Endothelial cell of umbilical vein (primary cell): ENCODE results near the gene SH3TC1. TPM values are rescaled to one million over a fixed set of nuclear protein-coding genes. Genes with fewer than 3 reads are reported as not detected.

ENCODE experiments used
- BruUV-seq: library from RNA; stranded (reverse); fragments of 400-500 nt; replicated peaks from 2 replicates; lab custom pipeline; 2021; lab: Mats Ljungman, UMichigan
- CTCF ChIA-PET: fragments of 300-600, 350-600 bp; sonication (Branson Sonifier 250); formaldehyde crosslinking; loops from one replicate; lab custom pipeline; 2021; ENCODE audit warnings: antibody characterized with exemption, inconsistent platforms; lab: Charles Lee
- POLR2A ChIA-PET: fragments of 300-600, 350-600 bp; sonication (Branson Sonifier 250); formaldehyde crosslinking; loops from one replicate; lab custom pipeline; 2021; ENCODE audit warnings: antibody characterized with exemption, inconsistent platforms; lab: Charles Lee
- DNase-seq: peaks from one replicate; pipeline ENCODE4 v3.0.0-alpha.2; 2011; ENCODE audit warnings: low read depth, low spot score
- FAIRE-seq: peaks from 2 replicates; lab custom pipeline; 2011; peaks lifted over from hg19 to GRCh38; lab: Jason Lieb, UNC
- H2AFZ ChIP-seq: 2 replicates; pipeline ENCODE4 v1.6.0; 2012; ENCODE audit warnings: low read depth, low read length, control low read depth, inconsistent platforms
- H3K27ac ChIP-seq: 2 replicates; pipeline ENCODE4 v1.5.1; 2011; ENCODE audit warnings: low read depth, mild to moderate bottlenecking, control low read depth, low read length, moderate library complexity; ENCODE audit not compliant: insufficient read depth
- H3K27me3 ChIP-seq, 2 experiments: 2 replicates each; pipeline versions ENCODE4 v1.6.0 to v1.6.1; 2011; ENCODE audit warnings: low read length in 2 of 2, mixed read lengths in 1 of 2; ENCODE audit not compliant: control insufficient read depth in 2 of 2, insufficient read depth in 2 of 2
- H3K36me3 ChIP-seq, 2 experiments: 2 replicates in 1 of 2; 3 replicates in 1 of 2; pipeline ENCODE4 v1.5.1; 2011; ENCODE audit warnings: low read length in 2 of 2, mild to moderate bottlenecking in 1 of 2, moderate library complexity in 1 of 2; ENCODE audit not compliant: control insufficient read depth in 2 of 2, insufficient read depth in 2 of 2; ENCODE audit errors: extremely low read depth in 1 of 2
- H3K4me1 ChIP-seq: 3 replicates; pipeline ENCODE4 v1.5.1; 2011; ENCODE audit warnings: mild to moderate bottlenecking, low read length; ENCODE audit not compliant: control insufficient read depth, insufficient read depth; ENCODE audit errors: extremely low read depth
- H3K4me2 ChIP-seq: 2 replicates; pipeline ENCODE4 v1.6.1; 2011; ENCODE audit warnings: low read length, control low read depth, mixed read lengths; ENCODE audit not compliant: insufficient read depth
- H3K4me3 ChIP-seq, 3 experiments: fragments of 200-600 bp in 1 of 3; sonication (generic), shearing (Covaris generic) in 1 of 3; replicated peaks in 1 of 3; 2 replicates each; pipeline ENCODE4 v1.5.1; 2011 to 2016; ENCODE audit warnings: control low read depth in 3 of 3, low read length in 3 of 3, mild to moderate bottlenecking in 2 of 3, inconsistent platforms in 1 of 3, low read depth in 1 of 3, moderate library complexity in 1 of 3; ENCODE audit not compliant: insufficient read depth in 1 of 3
- H3K79me2 ChIP-seq: 2 replicates; pipeline ENCODE4 v1.6.0; 2012; ENCODE audit warnings: low read length, inconsistent platforms; ENCODE audit not compliant: control insufficient read depth, insufficient read depth
- H3K9ac ChIP-seq: replicated peaks from 2 replicates; pipeline ENCODE3; 2011; ENCODE audit warnings: low read length, control low read depth; ENCODE audit not compliant: insufficient read depth; ENCODE audit errors: extremely low read depth
- H3K9me1 ChIP-seq: replicated peaks from 3 replicates; pipeline ENCODE4 v1.6.0; 2011; ENCODE audit warnings: mild to moderate bottlenecking, low read length; ENCODE audit not compliant: control insufficient read depth, insufficient read depth; ENCODE audit errors: extremely low read depth
- H3K9me3 ChIP-seq: replicated peaks from 2 replicates; pipeline ENCODE4 v1.5.1; 2012; ENCODE audit warnings: low read length, inconsistent platforms; ENCODE audit not compliant: control insufficient read depth, insufficient read depth
- H4K20me1 ChIP-seq: replicated peaks from 2 replicates; pipeline ENCODE3; 2011; ENCODE audit warnings: mild to moderate bottlenecking, low read length; ENCODE audit not compliant: control insufficient read depth, insufficient read depth; ENCODE audit errors: extremely low read depth
- CTCF ChIP-seq, 2 donors: IDR thresholded peaks; 1 replicate in 1 of 2; 2 replicates in 1 of 2; pipeline ENCODE4 v1.5.1; 2011; ENCODE audit warnings: low read length in 2 of 2, mild to moderate bottlenecking in 2 of 2, moderate library complexity in 2 of 2, control low read depth in 1 of 2, inconsistent platforms in 1 of 2, low read depth in 1 of 2; ENCODE audit not compliant: insufficient read depth in 1 of 2; ENCODE audit errors: extremely low read depth in 1 of 2
- EZH2 ChIP-seq: IDR thresholded peaks from 2 replicates; pipeline ENCODE4 v1.6.1; 2012; ENCODE audit warnings: borderline replicate concordance, low read depth, mild to moderate bottlenecking, moderate library complexity, low read length, inconsistent platforms; ENCODE audit not compliant: severe bottlenecking
- FOS ChIP-seq: IDR thresholded peaks from 2 replicates; pipeline ENCODE4 v1.6.1; 2011; ENCODE audit warnings: mild to moderate bottlenecking, low read length, moderate library complexity, borderline replicate concordance; ENCODE audit not compliant: insufficient read depth
- GATA2 ChIP-seq: IDR thresholded peaks from 2 replicates; pipeline ENCODE4 v1.7.0; 2011; ENCODE audit warnings: low read depth, mild to moderate bottlenecking, moderate library complexity, mixed read lengths, low read length; ENCODE audit not compliant: insufficient read length, insufficient read depth
- JUN ChIP-seq: IDR thresholded peaks from 2 replicates; pipeline ENCODE4 v1.6.1; 2011; ENCODE audit warnings: borderline replicate concordance, low read depth; ENCODE audit not compliant: insufficient read length, insufficient read depth
- MAX ChIP-seq: IDR thresholded peaks from 2 replicates; pipeline ENCODE4 v1.6.1; 2011; ENCODE audit not compliant: insufficient read depth, insufficient read length
- MYC ChIP-seq: IDR thresholded peaks from one replicate; pipeline ENCODE4 v1.6.1; 2011; ENCODE audit warnings: mild to moderate bottlenecking, low read depth, low read length
- POLR2A ChIP-seq: IDR thresholded peaks from 2 replicates; pipeline ENCODE4 v1.6.1; 2012; ENCODE audit warnings: low read depth, mild to moderate bottlenecking, control low read depth, low read length
- POLR2AphosphoS5 ChIP-seq: IDR thresholded peaks from 2 replicates; pipeline ENCODE4 v1.6.1; 2012; ENCODE audit warnings: low read depth, mild to moderate bottlenecking, control low read depth, low read length, moderate library complexity; ENCODE audit not compliant: insufficient read depth
- dilution Hi-C: fragments of 300-500 bp; cut with MboI; formaldehyde crosslinking; loops from one replicate; pipeline ENCODE4 v1.15.0; 2019; ENCODE audit warnings: low sequenced_read_pairs; ENCODE audit not compliant: extremely low pct_ligation_motif_present
- intact Hi-C: fragments of 100-400 bp; cut with micrococcal nuclease; formaldehyde crosslinking; loops from one replicate; pipeline ENCODE4 v1.10.0; 2022
- polyA plus RNA-seq, 4 experiments: library from polyadenylated mRNA; depleted of rRNA in 3 of 4; stranded (reverse) in 3 of 4; unstranded in 1 of 4; fragments of >200 nt; gene quantifications; 2 replicates each; pipeline versions ENCODE4 v1.2.1 to v1.2.3, GENCODE V29; 2011 to 2012; ENCODE audit warnings: missing spikeins in 1 of 4
- total RNA-seq: library from RNA; stranded (reverse); gene quantifications from 2 replicates; pipeline ENCODE4 v1.2.3, GENCODE V29; 2021

SH3TC1 gene
- total and polyA plus RNA-seq, 2 donors (not counting 3 experiments of a cell fraction or from before 2014, with no cell fraction given) = 96.5 to 192 TPM

GRCh38 chr4:8231551-8232049 lies 32.5 kb downstream of the SH3TC1 start:
- TF ChIP-seq MAX = no peak
- TF ChIP-seq EZH2 = no peak
- no peak for TF ChIP-seq POLR2A
- TF ChIP-seq JUN = no peak
- H3K79me2 ChIP-seq = peaks cover 12% of the 10 kb centered on the region
- H3K27me3 ChIP-seq = no peaks in the 10 kb centered on the region
- FAIRE-seq = no peak
- no peak overlapping the region for H3K9ac ChIP-seq
- CTCF ChIA-PET = interaction anchor here (0.8 to 1.7 kb wide), 2 partner anchors 11 to 55 kb away, joined by 4 to 7 read pairs; no protein-coding TSS in a partner anchor
- H4K20me1 ChIP-seq = no peaks in the 10 kb centered on the region
- DNase-seq = no peak
- intact Hi-C loops = no loop called here
- H3K9me1 ChIP-seq = no peaks in the 10 kb centered on the region
- POLR2A ChIA-PET = no interaction called here
- H3K36me3 ChIP-seq = peaks cover 34 to 83% of the 10 kb centered on the region in 2 experiments
- BruUV-seq = no TSS peak
- H3K9me3 ChIP-seq = no peaks in the 10 kb centered on the region
- dilution Hi-C loops = no loop called here
- H3K4me3 ChIP-seq = no peak overlapping the region
- no peak overlapping the region for H3K27ac ChIP-seq
- H3K4me2 ChIP-seq = no peak overlapping the region
- peaks cover 6% of the 10 kb centered on the region for H3K4me1 ChIP-seq
- H2AFZ ChIP-seq = no peak overlapping the region

- BruUV-seq = no TSS peak
- CTCF ChIA-PET = interaction anchor here (1.1 to 1.7 kb wide), 2 partner anchors 10 to 56 kb away, joined by 3 to 7 read pairs; no protein-coding TSS in a partner anchor
- Histone ChIP-seq H4K20me1 (no peaks in the 10 kb centered on the region), H3K4me3 (no peak overlapping the region), H3K4me2 (no peak overlapping the region), H3K9ac (no peak overlapping the region), H3K36me3 (peaks cover 35 to 83% of the 10 kb centered on the region in 2 experiments), H3K27ac (no peak overlapping the region), H2AFZ (no peak overlapping the region), H3K27me3 (no peaks in the 10 kb centered on the region), H3K79me2 (peaks cover 12% of the 10 kb centered on the region), H3K9me1 (no peaks in the 10 kb centered on the region), H3K4me1 (peaks cover 6% of the 10 kb centered on the region), H3K9me3 (no peaks in the 10 kb centered on the region)
- TF ChIP-seq JUN (no peak), EZH2 (no peak), MYC (no peak), GATA2 (no peak), POLR2A (no peak), CTCF (IDR thresholded peaks at IDR 0.05; ENCODE audit: extremely low read depth in 1 of 2, insufficient read depth in 1 of 2, low read depth in 1 of 2, low read length in 2 of 2) (no peak), FOS (no peak), POLR2AphosphoS5 (no peak), MAX (no peak)
- intact Hi-C loops = no loop called here
- no peak for FAIRE-seq
- no peak for DNase-seq
- dilution Hi-C loops = no loop called here
- POLR2A ChIA-PET = no interaction called here
Measured at GRCh38 chr4:8232748-8233147, 33.7 kb downstream of the SH3TC1 start.
